ENCODE data around the gene CLDN7.

CLDN7 gene, protein sequence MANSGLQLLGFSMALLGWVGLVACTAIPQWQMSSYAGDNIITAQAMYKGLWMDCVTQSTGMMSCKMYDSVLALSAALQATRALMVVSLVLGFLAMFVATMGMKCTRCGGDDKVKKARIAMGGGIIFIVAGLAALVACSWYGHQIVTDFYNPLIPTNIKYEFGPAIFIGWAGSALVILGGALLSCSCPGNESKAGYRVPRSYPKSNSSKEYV

DNA sequence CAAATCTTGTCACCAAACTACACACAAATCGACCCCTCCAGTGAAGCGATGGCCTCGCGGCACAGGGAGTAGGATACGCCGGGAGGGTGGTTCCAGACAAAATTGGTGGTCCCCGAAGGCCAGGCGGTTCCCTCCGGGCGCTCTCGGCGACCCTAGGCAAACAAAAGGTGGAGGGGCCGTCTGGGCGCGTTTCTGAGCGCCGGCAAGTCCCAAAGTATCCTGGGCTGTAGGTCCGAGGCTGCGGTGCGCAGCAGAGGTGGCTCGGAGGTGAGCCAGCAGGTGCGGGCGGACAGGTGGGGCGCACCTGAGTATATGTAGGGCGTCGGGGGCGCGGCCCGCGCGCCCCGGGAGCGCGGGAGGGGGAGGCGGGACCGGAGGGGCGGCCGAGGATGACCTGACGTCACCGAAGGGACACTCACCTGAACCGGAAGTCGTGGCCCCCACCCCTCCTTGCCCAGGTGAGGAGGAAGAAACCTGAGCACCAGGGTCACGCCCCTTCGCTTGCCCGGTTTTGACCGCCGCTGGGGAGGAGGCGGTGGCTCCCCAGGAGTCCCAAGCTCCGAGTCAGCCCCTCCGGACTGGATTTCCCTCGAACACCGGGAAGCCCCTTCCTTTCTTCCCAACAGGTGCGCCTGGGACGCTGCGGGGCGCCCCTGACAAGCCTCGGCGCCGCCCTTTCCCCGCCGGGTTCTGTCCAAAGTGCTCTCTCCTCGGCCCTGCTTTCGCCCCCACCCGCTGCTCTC is at the start of gene CLDN7:
CLDN7 (minus strand) TSS at position 287 of the 743 bp plus-strand sequence. CDS start 435 bp downstream, outside the sequence.
- DNase-seq: peak in 1 of 6 experiments; percentile 39

DNA sequence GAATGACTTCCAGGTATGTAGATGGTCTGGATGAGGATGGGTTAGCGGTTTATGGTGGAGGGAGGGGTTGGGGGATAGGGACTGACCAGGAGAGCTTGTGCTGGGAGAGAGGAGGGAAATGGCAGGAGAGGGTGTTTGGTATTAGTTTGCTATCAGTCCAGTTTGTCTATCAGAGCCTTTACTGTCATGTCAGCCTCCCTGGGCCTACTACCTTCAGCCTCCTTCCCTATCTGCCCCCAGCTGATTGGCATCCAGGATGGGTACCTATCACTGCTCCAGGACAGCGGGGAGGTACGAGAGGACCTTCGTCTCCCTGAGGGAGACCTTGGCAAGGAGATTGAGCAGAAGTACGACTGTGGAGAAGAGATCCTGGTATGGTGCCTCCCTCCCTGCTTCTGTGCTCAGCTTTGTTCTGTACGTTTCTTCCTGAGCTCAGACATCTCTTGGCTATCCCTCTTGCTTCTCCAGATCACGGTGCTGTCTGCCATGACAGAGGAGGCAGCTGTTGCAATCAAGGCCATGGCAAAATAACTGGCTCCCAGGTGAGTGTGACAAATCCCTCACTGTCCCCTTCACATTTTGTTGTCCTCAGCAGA is 48.9 kb upstream of the CLDN7 start:
- no peak for DNase-seq

DNA sequence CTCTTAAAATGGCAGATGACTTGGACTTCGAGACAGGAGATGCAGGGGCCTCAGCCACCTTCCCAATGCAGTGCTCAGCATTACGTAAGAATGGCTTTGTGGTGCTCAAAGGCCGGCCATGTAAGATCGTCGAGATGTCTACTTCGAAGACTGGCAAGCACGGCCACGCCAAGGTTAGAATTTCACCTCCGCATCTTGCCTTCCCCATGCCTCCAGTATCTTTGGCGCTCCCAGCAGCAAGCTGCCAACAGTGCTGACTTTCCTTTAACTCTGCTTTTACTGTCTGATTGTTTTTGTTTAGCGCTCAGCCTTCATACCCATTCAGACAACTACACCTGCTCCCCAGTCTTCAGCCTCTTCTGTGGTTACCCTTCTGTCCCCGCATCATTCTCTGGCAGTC is 47.4 kb upstream of the CLDN7 start:
- DNase-seq: no peak

DNA sequence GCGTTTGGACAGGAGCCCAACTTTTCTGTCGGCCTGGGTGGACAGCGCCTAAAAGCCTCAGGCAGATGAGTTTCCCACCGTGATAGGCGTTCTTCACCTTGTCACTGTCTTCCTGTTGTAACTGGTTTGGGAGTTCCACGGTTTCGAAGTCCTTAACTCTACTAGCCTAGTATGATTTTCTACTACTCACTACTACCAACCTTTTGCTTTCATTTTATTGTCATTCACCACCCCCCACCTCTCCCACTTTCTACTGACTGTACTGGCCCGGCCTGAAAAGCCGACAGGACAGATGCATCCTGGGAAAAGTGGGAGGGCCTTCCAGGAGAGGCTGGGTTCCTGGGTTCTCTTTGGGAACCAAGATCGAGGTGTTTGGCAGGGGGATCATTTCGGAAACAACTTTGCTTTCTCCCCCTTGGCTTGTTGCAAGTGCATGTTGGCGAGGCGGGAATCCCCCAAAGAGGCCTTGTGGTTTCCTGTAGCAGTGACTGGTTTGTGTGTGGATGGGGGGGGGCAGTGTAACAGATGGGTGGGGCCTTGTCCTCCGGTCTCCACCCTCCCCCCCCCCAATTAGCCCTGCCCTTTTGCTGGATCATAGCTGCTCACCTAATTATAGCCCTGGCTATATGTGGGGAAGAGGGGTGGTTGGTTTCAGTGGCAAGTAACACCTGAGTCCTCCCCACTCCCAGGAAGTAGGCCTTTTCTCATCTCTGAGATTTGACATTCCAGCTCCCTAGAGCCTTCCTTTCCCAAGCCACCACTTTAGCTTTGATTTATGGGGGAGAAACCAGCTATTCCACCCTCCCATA is 46.6 kb upstream of the CLDN7 start:
- DNase-seq: peak; percentile 73 to 90 (median 89)

DNA sequence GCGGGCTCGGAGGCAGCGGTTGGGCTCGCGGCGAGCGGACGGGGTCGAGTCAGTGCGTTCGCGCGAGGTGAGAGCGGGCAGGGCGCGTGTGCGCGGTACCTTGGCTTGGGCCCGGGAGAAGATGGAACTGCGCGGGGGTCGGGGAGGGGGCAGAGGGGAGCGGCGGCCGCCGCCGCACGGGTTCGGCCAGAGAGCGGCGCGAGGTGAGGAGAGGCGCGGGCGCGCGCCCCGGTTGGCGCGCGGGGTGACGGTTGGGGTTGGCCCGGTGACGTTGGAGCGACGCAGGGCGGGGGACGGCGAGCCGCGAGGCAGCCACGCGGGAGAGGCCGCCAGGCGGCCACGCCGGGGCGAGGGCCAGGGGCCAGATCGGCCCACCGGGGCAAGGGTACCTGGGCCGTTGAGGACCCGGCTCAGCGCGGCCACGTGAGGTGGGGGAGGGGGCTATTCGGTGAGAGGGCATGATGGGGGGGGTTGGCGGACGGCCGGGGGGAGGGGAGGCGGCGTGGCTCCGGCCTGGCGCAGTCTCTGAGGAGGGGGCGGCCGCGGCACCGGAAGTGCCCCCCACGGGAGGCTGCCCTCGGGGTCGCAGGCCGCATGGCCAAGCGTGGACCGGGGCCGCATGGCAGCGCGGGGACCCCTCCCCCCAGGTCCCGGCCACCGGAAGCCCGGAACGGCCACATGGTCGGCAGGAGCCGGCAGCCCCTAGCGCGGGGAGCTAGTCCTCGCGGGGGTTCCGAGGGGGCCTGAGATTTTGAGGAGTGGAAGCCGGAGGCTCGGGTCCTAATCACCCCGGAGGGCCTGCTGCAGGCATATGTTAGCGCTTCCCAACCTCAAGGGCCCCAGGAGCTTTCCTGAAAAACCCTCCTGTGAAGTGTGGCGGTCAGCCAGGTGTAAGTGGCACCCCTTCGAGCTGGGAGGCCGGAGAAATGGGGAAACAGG is 45.7 kb upstream of the CLDN7 start:
- peak in 5 of 6 experiments; percentile 63 to 87 (median 69) for DNase-seq

DNA sequence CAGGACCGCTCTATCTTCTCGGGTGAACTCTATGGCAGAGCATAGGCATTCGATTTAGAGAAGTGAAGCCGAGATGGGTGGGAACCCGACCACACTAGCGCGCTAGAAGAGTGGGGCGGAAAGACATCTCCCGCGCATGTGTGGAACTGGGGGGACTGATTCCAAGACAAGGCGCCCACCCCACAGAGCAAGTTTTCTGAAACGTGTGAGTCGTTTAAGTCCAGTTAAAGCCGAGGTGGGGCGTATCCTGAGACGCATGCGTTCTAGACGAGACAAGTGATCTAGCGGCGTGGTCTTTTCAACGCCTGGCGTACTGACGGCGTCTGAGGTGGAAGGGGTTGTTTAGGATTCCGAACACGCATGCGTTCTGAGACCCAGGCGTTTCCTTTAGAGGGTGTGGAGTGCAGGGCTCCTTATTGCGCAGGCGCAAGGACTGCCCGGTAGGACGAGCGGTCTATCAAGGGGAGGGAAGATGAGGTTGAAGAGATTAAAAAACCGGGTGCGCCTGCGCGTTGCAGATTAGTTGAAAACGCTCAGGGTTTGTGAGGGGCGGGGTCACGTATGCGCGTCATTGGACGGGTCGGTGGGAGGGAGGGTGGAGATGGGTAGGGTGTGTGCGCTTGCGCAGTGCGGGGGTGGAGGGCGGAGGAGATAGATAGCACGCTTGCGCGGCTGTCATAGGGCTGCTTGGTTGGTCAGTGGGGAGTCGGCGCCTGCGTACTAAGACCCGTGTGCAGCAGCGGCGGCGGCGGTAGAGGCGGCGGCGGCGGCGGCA is 44.8 kb upstream of the CLDN7 start, which contains the start of gene EIF5A:
EIF5A (plus strand) TSS at position 718 of the 775 bp plus-strand sequence. CDS start 2,008 bp downstream, outside the sequence.
- peak; percentile 97 to 100 (median 100) for DNase-seq

DNA sequence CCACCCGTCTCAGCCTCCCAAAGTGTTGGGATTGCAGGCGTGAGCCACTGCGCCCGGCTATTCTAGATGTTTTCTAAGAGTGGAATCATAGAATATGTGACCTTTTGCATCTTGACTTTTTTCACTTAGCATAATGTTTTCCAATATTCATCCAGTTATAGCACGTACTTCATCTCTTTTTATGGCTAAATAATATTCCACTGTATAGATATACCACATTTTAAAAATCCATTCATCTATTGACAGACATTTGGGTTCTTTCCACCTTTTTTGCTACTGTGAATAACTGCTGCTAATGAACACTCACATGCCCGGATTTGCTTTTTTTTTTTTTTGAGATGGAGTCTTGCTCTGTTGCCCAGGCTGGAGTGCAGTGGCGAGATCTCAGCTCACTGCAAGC is 41.9 kb upstream of the CLDN7 start:
- no peak for DNase-seq

DNA sequence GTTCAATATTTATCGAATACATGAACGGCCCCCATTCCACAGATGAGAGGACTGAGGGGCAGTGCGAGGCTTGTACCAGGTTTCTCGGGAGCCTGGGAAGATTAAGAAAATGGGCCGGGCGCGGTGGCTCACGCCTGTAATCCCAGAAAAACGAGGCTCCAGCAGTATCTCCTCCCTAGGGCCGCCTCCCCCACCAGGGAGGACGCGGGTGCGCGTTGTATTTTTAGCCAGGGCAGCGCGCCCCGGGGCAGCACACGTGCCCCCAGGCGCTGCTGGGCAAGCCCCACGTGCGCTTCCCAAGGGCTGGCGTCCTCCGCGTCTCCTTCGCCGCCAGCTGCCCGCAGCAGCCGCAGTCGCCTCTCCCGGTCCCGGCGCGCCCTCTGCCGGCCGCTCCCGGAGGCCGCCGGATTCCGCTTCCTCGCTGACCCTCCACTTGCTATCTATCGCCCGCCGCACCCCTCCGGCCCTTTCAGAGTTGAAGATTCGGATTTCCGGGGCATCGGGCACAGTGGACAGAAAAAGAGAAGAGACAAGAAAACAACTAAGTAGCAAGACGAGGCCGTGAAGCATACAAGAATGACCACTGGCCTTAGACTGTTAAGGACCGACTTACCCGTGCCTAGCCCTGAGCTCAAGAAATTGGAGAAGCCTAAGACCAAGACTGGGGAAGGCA is 34.0 kb upstream of the CLDN7 start:
- peak in 5 of 6 experiments; percentile 39 to 56 (median 50) for DNase-seq

DNA sequence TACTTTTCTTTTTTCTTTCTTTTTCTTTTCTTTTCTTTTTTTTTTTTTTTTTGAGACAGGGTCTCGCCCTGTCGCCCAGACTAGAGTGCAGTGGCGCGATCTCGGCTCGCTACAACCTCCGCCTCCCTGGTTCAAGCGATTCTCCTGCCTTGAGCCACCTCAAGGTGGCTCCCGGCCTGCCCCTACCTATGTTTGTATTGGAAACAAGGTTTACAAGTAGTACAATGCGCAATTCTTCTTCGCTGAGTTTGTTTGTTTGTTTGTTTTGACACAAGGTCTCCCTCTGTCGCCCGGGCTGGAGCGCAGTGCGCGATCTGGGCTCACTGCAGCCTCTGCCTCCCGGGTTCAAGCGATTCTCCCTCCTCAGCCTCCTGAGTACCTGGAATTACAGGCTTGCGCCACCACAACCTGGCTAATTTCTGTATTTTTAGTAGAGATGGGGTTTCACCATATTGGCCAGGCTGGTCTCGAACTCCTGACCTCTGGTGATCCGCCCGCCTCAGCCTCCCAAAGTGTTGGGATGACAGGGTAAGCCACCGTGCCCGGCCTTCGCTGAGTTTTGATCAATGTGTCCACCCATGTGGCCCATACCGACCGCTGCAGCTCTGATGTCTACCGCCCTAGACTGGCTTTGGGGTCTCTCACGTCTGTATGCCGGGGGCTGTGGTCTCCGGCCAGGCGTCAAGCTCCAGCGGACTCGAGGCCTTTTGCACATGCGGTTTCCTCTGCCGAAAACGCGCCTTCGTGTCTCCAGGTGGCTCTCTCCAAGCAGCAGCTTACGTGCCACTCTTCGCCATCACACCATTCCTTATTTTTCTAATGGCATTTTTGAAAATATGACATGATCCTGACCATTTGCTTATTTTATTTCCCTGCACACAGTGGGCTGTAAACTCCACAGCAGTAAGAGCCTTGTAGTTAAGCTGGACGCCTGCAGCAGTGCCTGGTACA is 33.2 kb upstream of the CLDN7 start:
- peak in 1 of 6 experiments; percentile 40 for DNase-seq

DNA sequence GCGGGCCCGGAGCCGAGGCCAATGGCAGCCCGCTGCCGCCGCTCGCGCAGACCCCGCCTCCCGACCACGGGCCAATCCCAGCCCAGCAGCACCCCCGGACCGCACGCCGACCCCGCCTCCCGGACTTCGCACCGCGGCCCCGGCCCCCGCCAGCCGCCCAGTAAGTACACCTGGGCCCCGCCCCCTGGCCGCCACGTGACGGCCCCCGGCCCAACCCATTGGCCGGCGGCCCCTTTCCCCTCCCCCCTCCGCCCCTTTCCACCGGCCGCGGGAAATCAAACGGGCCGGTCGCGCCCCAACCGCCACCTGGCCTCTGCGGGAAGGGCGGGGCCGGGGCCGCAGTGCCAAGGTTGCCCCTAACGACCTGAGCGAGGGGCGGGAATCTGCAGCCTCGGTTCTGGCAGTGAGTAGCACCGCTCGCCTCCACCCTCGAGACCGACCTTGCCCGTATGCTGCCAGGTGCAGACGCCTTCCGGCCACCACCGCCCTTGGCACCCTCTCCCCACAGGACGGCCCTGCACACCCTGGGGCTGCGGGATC is 32.4 kb upstream of the CLDN7 start, which contains the start of gene YBX2:
YBX2 (minus strand) TSS at position 26 of the 540 bp plus-strand sequence. CDS start 139 bp downstream, outside the sequence.
- DNase-seq: peak; percentile 25 to 68 (median 53)

DNA sequence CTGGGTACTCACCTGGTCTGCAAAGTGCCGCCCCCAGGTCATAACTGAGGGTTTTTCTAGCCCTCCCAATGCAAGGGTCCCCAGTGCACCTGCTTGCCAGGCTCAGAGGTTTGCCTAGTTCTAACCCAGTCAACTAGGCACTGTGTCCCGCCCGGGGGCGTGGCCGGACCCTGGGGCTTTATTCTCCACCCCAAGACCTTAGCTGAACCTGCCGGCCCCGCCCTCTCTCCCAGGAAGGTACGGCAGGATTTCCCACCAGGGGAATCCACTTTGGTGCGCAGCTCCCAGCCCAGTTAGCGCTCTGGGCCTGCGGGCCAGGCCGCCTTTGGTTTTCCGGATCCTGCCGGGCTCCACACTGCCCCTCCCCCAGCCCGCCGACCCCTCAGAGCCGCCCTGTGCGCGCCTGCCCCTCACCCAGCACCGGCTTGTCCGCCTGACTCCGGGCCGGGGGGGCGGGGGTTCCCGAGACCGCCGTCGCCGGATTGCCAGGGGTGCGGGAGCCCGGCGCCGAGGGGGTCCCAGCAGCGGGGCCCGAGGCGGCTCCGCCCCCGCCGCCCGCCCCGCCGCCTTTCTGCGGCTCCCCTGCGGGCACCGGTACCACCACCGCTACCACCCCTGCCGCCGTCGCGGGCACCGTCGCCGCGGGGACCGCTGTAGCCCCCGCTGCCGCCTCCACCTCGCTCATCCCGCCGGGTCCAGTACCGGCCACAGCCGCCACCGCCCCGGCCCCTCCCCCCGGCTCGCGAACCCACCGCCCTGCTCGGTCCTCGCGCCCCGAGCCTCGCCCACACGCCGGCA is 31.7 kb upstream of the CLDN7 start:
- DNase-seq: peak in 3 of 6 experiments; percentile 19 to 45 (median 24)

DNA sequence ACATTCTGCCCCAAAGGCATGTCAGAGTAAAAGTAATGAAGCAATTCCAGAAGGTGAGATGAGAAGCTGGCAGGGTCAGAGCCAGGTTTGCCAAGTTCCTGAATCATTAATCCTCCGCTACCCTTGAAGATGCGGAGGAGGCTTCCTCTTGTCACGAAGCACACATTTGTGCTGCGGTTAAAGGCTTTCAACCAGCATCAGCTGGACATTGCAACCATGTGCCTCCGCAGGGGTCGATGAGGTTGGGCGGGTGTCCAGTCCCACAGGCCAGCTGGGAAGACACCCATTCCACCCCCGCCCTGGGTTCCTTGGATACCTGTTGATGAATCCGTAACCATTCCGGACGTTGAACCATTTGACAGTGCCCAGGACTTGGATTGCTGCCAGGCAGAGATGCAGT is 30.9 kb upstream of the CLDN7 start:
- DNase-seq: no peak

DNA sequence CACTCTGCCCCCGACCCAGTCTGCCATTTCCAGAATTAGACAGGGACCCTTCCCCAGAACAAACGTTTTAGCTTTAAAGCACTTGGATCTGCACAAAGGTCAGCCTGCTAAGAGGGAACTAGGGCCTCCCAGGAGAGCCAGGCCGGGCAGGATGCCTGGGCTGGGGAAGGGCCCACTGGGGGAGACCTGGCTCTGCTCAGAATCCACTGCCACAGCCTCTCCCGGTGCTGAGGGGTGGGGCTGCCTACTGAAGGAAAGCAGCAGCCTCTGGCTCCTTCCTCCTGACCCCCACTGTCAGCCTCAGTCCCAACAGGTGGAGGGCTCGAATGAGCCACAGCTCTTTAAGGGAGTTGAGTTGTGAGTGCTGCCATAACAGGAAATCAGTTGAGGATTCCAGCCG is 30.5 kb upstream of the CLDN7 start:
- DNase-seq: no peak

DNA sequence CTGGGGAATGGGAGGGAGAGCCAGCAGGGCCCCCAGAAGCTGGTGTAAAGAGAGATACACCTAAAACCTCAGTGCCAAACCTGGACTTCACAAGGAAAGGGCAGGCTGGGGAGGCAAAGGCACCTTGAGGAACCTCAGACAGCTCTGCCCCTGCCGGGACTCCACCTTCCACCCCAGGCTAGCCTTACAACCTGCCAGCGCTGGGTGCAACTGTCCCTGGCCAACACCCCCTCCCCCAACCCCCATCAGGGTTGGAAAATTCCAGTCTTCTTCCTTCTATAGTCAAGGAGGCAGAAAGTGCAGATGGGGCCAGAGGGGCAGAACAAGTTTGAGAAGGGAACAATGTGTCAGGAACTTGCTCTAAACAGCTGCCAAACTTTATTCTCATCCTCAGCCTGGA is 29.9 kb upstream of the CLDN7 start:
- DNase-seq: no peak

DNA sequence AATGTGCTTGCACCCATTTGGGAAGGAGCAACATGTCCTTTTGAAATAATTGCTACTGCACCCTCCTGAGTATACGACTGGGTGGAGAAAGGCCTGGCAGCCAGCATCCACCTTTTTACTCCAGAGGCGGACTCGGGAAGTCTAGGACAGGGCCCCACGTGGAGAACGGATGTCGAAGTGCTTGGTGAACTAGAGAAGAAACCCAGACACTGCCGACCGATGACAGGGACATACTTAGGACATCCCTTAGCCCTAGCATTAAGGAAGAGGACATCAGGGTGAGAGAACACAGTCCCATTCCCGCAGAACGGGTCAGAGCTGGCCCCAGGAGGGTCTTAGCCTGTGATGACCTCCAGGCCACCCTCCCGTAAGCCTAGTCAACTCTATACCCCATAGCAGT is 28.4 kb upstream of the CLDN7 start:
- DNase-seq: no peak

DNA sequence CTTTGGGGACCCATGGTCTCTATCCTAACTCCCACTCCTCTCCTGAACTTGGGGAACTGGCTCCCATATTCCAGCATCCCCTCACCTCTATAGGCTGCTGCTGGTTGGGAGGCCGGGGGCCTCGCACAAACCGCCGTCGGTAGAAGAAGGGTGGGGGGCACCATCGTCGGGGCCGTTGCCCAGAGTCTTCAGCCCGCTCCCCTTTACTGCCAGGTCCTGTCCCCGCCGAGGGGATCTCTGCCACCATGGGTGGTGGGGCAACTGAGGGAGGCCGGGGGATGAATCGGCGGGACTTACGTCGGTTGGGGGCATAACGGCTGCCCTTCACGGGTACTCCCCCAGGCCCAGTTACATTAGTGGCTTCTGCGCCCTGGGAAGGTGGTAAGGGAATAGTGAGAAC is 27.9 kb upstream of the CLDN7 start:
- no peak for DNase-seq

DNA sequence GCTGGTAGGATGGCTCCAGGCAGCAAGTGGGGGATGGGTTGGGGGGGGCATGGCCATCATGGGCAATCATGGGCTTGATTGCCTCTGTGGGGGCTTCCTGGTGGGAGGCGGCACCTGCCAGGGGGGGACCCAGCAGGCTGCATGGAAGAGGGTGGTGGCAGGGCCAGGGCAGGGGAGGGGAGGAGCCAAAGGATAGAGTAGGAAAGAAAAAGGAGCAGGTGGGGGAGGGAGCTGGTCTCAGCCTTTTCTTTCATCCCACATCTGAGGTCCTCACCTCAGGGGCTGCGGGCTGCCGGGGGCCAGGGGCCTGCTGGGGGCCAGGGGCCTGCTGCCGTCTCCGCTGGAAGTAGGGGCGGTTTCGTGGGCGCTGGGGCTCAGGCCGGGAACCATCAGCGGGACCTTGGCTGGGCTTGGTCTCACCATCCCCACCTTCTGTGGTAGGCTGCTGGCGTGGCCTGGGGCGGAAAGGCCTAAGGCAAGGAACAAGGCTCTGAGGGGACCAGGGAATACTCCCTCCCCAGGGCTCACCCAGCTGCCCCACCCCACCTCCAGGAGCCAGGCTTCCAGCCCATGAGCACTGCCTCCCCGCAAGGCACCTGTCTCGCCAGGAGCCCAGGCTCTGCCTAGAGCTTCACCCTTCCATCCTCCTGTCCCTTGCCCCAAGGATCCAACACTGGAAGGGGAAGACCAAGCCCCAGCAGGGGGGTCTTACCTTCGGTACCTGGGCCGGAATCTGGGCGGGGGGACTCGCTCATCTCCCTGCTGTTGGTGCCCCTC is 27.2 kb upstream of the CLDN7 start:
- DNase-seq: no peak
